Esophagus squamous epithelium (tissue), 5 donors: ENCODE results near the gene MBD4. TPM values are rescaled to one million over a fixed set of nuclear protein-coding genes. Genes with fewer than 3 reads are reported as not detected.

Source experiments
- DNase-seq: peaks from one replicate; lab custom pipeline; 2025; lab: John Stamatoyannopoulos, UW
- H3K27ac ChIP-seq, 4 donors: fragments of 200-600 bp; sonication (generic); one replicate each; pipeline ENCODE4 v1.5.1; 2016 to 2019; ENCODE audit warnings: mild to moderate bottlenecking in 1 of 4
- H3K27me3 ChIP-seq, 4 donors: fragments of 200-600 bp; sonication (generic); 1 replicate in 3 of 4; 2 replicates in 1 of 4; pipeline versions ENCODE4 v1.5.1 to v1.6.0; 2017 to 2021; ENCODE audit warnings: antibody characterized with exemption in 1 of 4
- H3K36me3 ChIP-seq, 3 donors: fragments of 200-600 bp; sonication (generic); one replicate each; pipeline ENCODE4 v1.5.1; 2016 to 2019
- H3K4me1 ChIP-seq, 3 donors: fragments of 200-600 bp; sonication (generic); one replicate each; pipeline ENCODE4 v1.5.1; 2017 to 2019
- H3K4me3 ChIP-seq, 4 donors: fragments of 200-600 bp; sonication (generic); 1 replicate in 3 of 4; 2 replicates in 1 of 4; pipeline ENCODE4 v1.5.1; 2016 to 2019; ENCODE audit warnings: mild to moderate bottlenecking in 2 of 4, moderate library complexity in 1 of 4
- H3K9me3 ChIP-seq, 3 donors: fragments of 200-600 bp; sonication (generic); one replicate each; pipeline ENCODE4 v1.5.1; 2016 to 2019
- POLR2A ChIP-seq, 4 donors: fragments of 450-650 bp; IDR thresholded peaks; one replicate each; pipeline ENCODE4 v1.6.1; 2017; ENCODE audit warnings: antibody characterized with exemption in 4 of 4, mild to moderate bottlenecking in 4 of 4, moderate library complexity in 3 of 4
- WGBS, 2 donors: methylation state at CpG; one replicate each; pipeline ENCODE4 v1.1.5; 2018; 5-methylcytosine and 5-hydroxymethylcytosine counted together
- intact Hi-C: fragments of 100-400 bp; cut with DNase I; formaldehyde crosslinking; loops from one replicate; pipeline ENCODE4 v1.15.0; 2022
- total RNA-seq, 4 donors: library from RNA; depleted of rRNA; stranded (reverse); fragments of >200 nt; gene quantifications; one replicate each; pipeline ENCODE4 v1.1.0, GENCODE V29; 2016
- TF ChIP-seq, protein P1 (sequence below), 6 experiments: fragments of 450-650 bp in 4 of 6; fragments of 200-600 bp in 2 of 6; sonication (generic) in 2 of 6; IDR thresholded peaks; one replicate each; pipeline ENCODE4 v1.5.1; 2016 to 2019; ENCODE audit warnings: antibody characterized with exemption in 6 of 6, mild to moderate bottlenecking in 4 of 6, moderate library complexity in 4 of 6
- donor health status: DM: yes; HTN: yes; CAD: no.

MBD4 gene
- total RNA-seq, 4 donors from 2014 or later, result 10.9 to 21.5 (median 17.6) TPM

DNA sequence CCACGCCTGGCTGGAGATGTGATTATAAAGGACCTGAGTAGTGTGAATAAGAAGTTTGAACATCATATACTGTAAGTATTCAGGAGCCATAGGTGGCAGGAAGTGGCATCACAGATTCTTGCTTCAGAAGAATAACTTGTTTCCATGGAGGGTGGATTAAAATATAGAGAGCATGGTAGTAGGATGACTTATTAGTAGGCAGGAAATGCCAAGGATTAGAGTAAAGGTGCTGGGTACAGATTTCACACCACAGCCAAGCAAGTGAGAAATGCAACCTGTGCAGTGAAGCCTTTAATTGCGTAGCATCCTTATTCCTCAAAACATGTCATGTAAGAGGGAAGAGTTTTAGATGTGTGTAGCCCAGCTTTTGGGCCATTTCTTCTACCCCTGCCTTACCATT is 31.1 kb upstream of the MBD4 start:
- H3K36me3 ChIP-seq, result peaks cover 0 to 52% (median 0%) of the 10 kb centered on the region in 3 donors
- TF ChIP-seq, protein P1, sequence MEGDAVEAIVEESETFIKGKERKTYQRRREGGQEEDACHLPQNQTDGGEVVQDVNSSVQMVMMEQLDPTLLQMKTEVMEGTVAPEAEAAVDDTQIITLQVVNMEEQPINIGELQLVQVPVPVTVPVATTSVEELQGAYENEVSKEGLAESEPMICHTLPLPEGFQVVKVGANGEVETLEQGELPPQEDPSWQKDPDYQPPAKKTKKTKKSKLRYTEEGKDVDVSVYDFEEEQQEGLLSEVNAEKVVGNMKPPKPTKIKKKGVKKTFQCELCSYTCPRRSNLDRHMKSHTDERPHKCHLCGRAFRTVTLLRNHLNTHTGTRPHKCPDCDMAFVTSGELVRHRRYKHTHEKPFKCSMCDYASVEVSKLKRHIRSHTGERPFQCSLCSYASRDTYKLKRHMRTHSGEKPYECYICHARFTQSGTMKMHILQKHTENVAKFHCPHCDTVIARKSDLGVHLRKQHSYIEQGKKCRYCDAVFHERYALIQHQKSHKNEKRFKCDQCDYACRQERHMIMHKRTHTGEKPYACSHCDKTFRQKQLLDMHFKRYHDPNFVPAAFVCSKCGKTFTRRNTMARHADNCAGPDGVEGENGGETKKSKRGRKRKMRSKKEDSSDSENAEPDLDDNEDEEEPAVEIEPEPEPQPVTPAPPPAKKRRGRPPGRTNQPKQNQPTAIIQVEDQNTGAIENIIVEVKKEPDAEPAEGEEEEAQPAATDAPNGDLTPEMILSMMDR (IDR thresholded peaks at IDR 0.05), result no peak
- no peak for TF ChIP-seq POLR2A (IDR thresholded peaks at IDR 0.05)
- WGBS, 2 donors, result 88 to 93% methylated on average over 2 of the region's 2 CpGs
- H3K9me3 ChIP-seq, result no peaks in the 10 kb centered on the region
- no peaks in the 10 kb centered on the region for H3K27me3 ChIP-seq
- H3K27ac ChIP-seq, result no peak overlapping the region
- intact Hi-C loops, result no loop called here
- no peak for DNase-seq
- H3K4me3 ChIP-seq, result no peak overlapping the region
- H3K4me1 ChIP-seq, result peaks cover 0 to 14% (median 0%) of the 10 kb centered on the region in 3 donors

DNA sequence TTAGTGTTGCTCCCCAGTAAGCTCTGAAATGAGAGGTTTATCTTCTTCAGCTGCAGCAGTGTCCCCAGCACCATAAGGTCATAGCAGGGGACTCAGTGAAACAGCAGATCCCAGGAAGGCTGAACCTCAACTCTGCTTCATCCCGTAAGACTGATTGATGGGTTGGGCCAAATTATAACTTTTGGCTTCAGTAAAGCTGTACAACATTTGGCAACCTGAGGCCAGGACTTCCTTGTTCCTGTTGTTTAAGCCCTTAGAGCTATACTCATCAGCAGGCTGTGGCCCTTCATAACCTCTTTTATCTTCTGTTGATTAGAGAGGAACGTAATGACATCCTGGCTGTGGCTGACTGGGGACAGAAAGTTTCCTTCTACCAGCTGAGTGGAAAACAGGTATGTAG is 29.3 kb upstream of the MBD4 start:
- 58 to 60% methylated on average over 2 of the region's 2 CpGs for WGBS, 2 donors
- TF ChIP-seq POLR2A (IDR thresholded peaks at IDR 0.05), result no peak
- TF ChIP-seq, protein P1 (IDR thresholded peaks at IDR 0.05), result no peak
- H3K4me3 ChIP-seq, result no peak overlapping the region
- DNase-seq, result no peak
- H3K27ac ChIP-seq, result peak overlapping the region in 3 of 4 donors; percentile 6 to 33 (median 22)
- no peaks in the 10 kb centered on the region for H3K27me3 ChIP-seq
- peaks cover 0 to 60% (median 0%) of the 10 kb centered on the region in 3 donors for H3K36me3 ChIP-seq
- H3K4me1 ChIP-seq, result peaks cover 0 to 14% (median 0%) of the 10 kb centered on the region in 3 donors
- no peaks in the 10 kb centered on the region for H3K9me3 ChIP-seq
- intact Hi-C loops, result no loop called here

DNA sequence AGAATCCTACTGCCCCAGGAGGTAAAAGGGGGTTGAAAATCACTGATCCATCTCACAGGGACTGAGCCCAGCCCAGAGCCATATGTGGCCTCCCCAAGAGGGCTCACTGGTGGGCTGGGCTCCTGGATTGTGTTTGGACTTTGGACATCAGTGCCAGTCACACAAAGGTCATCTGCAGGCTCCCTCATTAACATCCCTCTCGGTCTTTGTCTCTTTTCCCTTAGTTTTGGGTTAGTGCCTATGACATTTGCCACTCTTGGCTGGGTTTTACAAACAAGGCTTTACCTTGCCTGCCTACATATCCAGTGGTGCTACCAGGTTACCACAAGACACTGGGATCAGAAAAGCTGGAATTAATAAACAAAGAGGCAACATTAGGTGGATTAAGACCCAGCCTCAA is 28.2 kb upstream of the MBD4 start:
- intact Hi-C loops, result no loop called here
- WGBS, 2 donors, result 63 to 91% methylated on average over 1 of the region's 1 CpG
- Histone ChIP-seq H3K27me3 (no peaks in the 10 kb centered on the region), H3K9me3 (no peaks in the 10 kb centered on the region), H3K4me3 (no peak overlapping the region), H3K27ac (no peak overlapping the region), H3K36me3 (peaks cover 0 to 62% (median 0%) of the 10 kb centered on the region in 3 donors), H3K4me1 (peaks cover 0 to 14% (median 0%) of the 10 kb centered on the region in 3 donors)
- TF ChIP-seq POLR2A (IDR thresholded peaks at IDR 0.05), result no peak
- TF ChIP-seq, protein P1 (IDR thresholded peaks at IDR 0.05), result no peak
- DNase-seq, result no peak

DNA sequence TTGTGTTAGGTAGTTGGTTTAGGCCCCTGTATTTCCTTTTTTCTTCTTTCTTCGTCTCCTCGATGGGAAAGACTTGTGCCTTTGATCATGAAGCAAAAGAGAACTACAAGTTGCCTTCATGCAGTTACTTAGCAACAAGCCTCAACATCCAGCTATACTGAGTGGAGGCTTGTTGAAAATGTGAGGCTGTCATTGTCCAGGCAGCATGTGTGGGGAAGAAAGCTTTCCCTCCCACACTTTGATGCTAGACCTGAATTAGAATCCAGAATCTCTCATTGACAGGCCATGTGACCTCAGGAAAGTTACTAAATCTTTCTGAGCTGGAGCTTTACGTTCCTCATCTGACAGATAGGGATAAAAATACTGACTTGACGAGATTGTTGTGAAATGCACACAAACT is 24.0 kb upstream of the MBD4 start:
- H3K36me3 ChIP-seq, result peaks cover 0 to 48% (median 0%) of the 10 kb centered on the region in 3 donors
- H3K9me3 ChIP-seq, result no peaks in the 10 kb centered on the region
- H3K27ac ChIP-seq, result no peak overlapping the region
- H3K4me1 ChIP-seq, result peaks cover 0 to 4% (median 0%) of the 10 kb centered on the region in 3 donors
- 70 to 87% methylated on average over 4 of the region's 4 CpGs for WGBS, 2 donors
- DNase-seq, result no peak
- intact Hi-C loops, result no loop called here
- no peaks in the 10 kb centered on the region for H3K27me3 ChIP-seq
- H3K4me3 ChIP-seq, result no peak overlapping the region
- TF ChIP-seq, protein P1 (IDR thresholded peaks at IDR 0.05), result no peak
- TF ChIP-seq POLR2A (IDR thresholded peaks at IDR 0.05), result no peak

DNA sequence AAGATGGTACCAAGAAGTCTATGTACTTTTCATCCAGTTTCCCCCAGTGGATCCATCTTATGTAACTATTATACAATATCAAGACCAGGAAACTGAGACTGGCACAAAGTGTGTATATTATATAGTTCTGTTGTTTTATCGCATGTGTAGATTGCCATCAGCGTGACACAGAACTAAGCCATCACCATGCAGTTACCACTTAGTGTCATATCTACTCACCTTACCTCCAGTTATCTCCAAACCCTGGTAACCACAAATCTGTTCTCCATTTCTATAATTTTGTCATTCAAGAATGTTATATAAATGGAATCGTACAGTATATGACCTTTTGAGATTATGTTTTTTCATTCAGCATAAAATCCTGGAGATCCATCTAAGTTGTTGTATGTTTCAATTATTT is 23.3 kb upstream of the MBD4 start:
- no peak for DNase-seq
- intact Hi-C loops, result no loop called here
- Histone ChIP-seq H3K9me3 (no peaks in the 10 kb centered on the region), H3K27ac (no peak overlapping the region), H3K36me3 (peaks cover 0 to 54% (median 0%) of the 10 kb centered on the region in 3 donors), H3K4me1 (no peaks in the 10 kb centered on the region), H3K27me3 (no peaks in the 10 kb centered on the region), H3K4me3 (no peak overlapping the region)
- 94 to 97% methylated on average over 3 of the region's 3 CpGs for WGBS, 2 donors
- TF ChIP-seq, protein P1 (IDR thresholded peaks at IDR 0.05), result no peak
- TF ChIP-seq POLR2A (IDR thresholded peaks at IDR 0.05), result no peak
